Renal cortical epithelial cell (primary cell): ENCODE results near the gene RPL28. TPM values are rescaled to one million over a fixed set of nuclear protein-coding genes. Genes with fewer than 3 reads are reported as not detected.
"Not testable (repeated sequence)": the region's sequence is repeated elsewhere in the genome, so short reads cannot be mapped to it uniquely, and the experiment has no call there.

ENCODE experiments used
- DNase-seq: peaks from one replicate; pipeline ENCODE4 v3.0.0-alpha.2; 2011; ENCODE audit warnings: low read depth
- total RNA-seq: library from RNA; depleted of rRNA; stranded (reverse); fragments of >200 nt; gene quantifications from 2 replicates; pipeline ENCODE4 v1.2.3, GENCODE V29; 2014

The RPL28 gene
- total RNA-seq, 1 donor from 2014 or later = 303 TPM

DNA sequence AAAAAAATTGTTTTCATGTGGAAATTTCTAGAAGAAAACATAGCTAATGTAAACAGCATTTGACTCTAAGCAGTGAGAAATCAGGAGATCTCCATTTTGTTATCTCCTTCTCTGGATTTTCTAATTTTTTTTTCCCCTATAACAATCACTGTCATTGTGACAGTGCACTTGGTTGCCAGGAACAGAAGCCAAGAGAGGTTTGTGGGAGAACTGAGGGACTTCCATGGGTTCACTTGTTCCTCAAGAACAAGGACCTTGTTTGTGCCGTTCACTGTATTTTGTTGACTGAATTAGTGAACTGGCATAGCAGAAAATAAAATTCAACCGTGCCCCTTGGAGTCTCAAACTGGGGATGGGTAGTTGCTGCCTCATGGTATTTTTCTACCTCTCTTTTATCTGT is 40.3 kb downstream of the RPL28 start:
- DNase-seq = no peak

DNA sequence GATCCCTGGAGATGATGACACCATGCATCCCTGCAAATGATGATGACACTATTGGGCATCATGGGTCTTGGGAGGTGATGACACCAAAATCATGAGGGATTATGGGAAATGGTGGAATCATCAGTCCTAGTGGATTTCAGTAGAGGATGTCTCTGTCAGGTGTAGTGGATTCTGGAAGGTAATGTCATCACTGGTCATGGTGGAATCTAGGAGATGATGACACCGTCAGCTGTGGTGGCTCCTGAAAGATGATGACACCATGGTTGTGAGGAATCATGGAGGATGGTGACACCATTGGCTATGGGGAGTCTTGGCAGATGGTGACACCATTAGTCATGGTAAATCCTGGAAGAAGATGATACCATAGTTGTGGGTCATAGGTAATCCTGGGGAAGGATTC is 45.5 kb downstream of the RPL28 start:
- no peak for DNase-seq

DNA sequence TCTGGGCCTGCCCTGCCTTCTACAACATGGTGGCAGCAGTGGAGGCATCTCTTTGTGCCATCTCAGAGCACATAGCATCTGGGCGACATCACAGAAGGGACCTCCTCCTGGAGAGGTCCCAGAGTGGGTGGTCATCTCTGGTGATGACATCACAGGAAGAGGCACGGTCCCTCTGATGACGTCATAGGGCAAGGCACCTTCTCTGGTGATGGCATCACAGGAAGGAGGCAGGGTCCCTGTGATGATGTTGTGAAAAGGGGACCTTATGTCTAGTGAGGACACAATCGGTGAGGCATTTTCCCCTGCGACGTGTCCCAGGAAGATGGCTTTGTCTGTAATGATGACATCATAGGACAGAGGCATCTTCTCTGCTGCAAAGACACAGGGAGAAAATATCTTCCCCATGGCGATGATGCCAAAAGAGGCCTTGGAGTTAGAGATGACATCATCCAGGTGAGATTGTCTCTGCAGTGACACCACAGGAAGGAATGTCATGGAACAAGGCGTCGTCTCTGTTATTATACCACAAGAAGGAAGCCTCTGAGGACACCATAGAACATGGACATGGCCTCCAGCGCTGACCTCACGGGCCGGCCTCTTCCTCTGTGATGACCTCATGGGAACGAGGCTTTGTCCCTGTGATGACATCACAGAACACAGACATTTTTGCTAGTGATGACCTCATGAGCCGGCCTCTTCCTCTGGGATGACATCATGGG is 46.7 kb downstream of the RPL28 start:
- no peak for DNase-seq

DNA sequence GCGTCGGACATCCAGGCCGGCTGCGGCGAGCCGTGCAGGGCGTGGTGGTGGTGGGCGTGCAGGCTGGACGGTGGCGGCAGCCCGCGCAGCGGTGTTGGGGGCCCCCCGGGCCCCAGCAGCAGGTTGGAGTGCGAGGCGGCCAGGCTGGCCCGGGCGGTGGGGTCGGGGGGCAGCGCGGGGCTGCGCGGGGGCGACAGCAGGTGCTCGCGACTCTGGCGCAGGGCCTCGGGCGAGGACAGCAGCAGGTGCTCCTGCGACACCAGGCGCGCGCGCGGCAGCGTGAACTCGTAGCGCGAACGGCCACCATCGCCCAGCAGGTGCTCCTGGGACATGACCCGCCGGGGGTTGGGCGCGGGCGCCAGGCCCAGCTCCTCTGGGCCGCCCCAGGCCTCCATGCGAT is 47.6 kb downstream of the RPL28 start:
- no peak for DNase-seq

DNA sequence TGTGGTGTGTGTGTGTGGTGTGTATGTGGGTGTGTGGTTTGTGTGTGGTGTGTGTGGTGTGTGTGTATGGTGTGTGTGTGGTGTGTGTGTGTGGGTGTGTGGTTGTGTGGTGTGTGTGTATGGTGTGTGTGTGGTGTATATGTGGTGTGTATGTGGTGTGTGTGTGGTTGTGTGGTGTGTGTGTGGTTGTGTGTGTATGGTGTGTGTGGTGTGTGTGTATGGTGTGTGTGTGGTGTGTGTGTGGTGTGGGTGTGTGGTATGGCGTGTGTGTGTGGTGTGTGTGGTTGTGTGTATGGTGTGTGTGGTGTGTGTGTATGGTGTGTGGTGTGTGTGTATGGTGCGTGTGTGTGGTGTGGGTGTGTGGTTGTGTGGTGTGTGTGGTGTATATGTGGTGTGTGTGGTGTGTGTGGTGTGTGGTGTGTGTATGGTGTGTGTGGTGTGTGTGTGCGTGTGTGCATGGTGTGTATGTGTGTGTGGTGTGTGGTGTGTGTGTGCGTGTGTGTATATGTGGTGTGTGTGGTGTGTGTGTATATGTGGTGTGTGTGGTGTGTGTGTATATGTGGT is 48.7 kb downstream of the RPL28 start:
- DNase-seq = no peak

DNA sequence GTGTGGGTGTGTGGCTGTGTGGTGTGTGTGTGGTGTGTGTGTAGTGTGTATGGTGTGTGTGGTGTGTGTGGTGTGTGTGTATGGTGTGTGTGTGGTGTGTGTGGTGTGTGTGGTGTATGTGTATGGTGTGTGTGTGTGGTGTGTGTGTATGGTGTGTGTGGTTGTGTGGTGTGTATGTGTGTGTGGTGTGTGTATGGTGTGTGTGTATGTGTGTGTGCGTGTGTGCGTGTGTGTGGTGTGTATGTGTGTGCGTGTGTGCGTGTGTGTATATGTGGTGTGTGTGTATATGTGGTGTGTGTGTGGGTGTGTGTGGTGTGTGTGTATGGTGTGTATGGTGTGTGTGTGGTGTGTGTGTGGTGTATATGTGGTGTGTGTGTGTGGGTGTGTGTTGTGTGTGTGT is 49.3 kb downstream of the RPL28 start:
- no peak for DNase-seq

DNA sequence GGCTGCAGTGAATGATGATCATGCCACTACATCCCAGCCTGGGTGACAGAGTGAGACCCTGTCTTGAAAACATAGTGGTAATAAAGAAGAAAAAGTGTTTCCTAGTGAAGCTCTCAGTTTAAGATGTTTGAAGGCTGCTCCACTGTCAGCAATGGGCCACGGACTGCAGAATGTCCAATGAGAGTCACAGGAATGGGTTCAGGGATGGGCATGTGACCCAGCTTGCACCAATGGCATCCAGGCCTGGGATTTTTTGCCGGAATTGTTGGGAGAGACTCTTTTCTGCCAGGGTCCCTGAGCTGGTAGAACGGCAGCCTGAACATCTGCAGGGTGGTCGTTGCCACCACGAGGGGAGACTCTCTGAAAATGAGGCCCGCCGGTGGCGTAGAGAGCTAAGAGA is 51.1 kb downstream of the RPL28 start:
- no peak for DNase-seq

DNA sequence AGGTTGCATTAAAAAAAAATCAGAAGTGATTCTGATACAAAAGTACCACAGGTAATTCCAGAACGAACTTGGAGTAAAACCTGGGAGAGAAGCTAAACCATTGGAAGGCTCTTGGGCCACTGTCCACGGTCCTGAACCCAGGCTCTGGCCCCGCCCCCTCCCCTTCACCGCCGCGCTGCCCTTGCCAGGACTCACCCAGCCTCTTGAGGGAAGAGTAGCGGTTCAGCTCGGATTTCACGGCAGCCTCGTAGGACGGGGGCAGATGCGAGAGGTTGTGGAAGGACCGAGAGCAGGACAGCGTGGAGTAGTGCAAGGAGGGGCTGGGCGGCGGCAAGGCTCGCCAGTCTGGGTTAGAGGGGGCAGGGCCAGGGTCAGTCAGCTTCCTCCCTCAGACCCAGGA is 51.7 kb downstream of the RPL28 start:
- DNase-seq = peak; percentile 46

DNA sequence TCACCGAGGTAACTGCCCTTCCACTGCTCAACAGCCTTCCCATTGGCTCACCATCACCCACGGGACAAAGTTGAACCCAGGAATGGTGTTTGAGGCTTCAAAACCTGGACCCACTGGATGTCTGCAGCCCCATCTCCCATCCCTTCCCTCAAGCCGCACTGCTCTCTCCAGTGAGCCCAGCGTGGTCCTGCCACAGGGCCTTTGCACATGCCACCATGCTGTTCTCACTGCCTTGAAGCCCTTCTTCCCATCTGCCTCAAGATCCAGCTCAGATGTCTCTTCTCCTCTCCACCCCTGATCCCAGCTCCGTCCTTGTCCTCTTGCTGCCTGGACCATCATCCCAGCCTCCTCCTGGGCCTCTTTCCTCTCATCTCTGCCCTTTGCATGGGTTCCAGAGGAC is 53.3 kb downstream of the RPL28 start:
- DNase-seq = no peak

DNA sequence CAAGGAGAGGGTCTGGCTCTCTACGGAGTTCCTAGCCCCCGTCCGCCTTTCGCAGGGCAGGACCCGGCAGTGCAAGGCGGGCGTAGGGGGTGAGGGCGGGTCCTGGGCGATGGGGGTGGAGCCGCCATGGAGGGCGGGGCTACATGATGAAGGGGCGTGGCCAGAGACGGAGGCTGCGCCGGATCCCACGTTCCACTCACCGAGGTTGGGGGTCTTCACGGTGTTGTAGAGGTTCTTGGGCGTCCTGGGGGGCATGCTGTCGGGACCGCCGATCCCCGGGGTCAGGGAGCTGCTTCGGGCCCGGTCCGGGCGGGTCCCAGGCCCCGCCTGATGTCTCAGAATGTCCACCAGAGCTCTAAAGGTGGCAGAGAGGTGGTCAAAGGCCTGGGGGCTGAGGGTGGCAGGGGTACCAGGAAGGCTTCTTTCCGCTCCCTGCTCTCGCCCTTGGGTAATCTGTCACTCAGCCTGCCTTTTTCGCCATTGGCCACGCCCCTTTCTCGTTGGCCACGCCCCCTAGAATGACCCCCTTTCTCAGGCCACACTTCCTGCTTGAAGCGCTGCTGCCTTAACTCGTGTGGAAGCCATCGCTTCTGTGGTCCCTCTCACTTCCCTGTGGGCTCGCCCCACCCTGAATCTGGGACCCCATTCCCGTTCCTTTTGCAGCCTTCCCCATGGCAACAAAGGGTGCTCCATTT is 54.8 kb downstream of the RPL28 start:
- no peak for DNase-seq

DNA sequence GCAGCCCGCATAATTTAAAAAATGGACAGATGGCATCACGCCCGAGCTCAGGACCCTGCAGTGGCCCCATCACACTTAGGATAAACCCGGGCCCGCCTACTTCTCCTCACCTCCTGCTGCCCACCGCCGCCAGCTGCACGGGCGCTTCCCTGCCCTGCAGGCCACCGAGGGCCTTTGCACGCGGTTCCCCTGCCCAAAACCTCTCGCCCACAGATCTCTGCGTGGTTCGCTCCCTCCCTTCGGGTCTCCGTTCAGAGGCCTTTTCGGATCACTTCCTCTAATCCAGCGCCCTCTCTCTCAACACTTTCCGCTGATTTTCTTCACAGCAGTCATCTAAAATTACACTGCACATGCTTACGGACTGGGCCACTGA is 55.6 kb downstream of the RPL28 start:
- DNase-seq = no peak

DNA sequence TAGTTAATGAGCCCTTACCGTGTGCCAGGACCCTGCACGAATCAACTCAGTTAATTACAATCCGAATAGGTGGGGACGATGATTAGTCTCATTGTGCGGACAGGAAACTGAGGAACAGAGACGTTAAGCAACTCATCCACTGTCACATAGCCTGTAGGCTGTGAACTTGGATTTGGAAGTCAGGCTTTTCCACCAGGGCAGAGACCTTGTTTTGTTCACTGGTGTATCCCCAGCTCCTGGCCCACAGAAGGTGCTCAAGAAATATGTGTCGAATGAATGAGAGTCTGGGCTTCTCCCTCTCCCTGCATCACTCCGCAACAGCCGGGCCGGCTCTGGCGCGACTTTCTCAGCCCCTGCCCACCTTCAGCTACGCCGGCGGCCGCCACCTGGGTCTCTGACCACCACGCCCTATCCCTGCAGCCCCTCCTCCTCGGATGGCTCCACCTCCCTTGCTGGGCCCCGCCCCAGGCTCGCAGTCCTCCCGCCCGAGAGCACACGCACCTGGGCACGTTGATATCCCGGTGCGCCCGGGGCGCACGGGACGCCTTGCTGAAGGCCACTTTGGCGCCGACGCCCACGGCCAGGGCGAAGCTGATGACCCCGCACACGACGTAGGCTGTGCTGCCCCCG is 56.1 kb downstream of the RPL28 start:
- DNase-seq = no peak

DNA sequence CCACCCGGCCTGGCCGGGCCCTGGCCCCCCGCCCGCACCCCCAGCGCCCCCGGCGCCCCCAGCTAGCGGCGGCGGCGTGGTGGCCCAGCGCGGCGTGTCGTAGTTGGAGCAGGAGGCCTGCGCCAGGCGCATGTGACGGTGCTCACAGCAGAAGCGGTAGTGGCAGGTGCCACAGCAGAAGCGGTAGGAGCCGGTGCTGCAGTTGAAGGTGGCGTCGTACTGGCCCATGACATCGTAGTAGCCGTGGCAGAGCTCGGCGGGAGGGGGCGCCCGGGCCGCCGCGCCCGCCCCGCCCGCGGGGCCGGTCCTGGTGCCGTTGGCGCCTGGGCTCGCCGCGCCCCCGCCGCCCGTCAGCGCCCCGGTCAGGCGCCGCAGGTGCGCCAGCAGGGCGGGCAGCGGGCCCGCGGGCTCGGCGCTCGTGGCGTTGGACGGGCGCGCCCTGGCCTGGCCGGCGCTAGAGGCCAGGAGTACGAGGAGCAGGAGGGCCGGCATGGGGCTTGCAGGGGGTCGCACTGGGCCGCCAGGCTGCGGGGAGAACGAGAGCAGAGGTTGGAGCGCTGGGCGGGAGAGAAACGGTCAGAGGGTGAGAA is 56.7 kb downstream of the RPL28 start:
- no peak for DNase-seq

DNA sequence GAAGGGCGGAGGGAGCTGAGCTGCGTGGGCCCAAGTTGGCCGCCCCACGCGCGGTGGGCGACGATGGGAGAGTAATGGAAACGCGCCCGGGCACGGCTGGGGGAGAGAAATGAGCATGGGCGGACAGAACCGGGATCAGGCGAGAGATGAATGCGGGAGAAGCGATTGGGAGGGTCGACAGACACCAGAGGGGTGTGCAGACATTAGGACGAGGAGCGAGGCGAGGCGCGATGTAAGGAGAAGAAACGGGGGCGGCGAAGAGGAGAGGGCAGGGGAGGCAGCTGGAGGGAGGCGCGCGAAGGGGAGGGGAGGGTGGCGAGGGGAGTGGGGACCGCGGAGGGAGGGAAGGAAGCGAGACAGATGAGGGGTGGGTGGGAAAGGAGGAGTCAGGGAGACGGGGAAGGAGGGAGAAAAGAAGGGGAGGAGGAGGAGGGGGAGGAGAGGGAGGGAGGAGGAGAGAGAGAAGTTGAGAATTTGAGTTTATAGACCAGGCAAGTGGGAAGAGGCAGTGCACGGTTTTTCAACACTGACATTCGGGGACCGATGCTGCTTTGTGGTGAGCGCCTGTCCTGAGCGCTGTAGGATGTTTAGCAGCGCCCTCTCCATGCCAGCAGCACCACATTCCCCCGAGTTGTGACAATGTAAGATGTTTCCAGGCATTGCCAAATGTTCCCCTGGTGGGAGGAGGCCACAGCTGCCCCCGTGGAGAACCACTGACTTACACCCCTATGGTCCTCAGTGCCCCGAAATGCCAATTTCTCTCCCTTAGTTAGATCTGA is 57.5 kb downstream of the RPL28 start, which contains the start of gene SHISA7:
Gene SHISA7 (minus strand): TSS at position 256 of the 779 bp plus-strand sequence. CDS start 437 bp downstream, outside the sequence.
- DNase-seq = no peak

DNA sequence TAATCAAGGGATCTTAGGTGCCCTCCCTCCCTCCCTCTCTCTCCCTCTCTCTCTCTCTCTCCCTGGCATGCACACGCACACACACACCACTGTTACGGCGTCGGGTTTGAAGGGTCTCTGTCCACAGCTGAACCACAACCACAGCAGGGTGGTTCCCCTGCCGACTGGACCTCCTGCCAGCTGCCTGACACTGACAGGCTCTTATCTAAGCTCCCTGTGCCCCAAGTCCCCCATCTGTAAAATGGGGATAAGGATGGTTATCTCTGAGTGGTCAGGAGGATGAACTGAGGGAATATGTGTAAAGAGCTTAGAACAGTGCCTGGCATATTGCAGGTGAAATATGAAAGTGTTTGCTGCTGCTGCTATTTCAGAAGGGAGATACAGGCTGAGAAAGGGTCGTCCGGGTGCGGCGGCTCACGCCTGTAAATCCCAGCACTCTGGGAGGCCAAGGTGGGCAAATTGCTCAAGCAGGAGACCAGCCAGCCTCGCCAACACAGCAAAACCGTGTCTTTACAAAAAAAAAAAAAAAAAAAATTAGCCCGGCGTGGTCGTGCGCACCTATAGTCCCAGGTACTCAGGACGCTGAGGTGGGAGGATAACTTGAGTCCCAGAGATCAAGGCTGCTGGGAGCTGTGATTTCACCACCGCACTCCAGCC is 58.2 kb downstream of the RPL28 start:
- no peak for DNase-seq

DNA sequence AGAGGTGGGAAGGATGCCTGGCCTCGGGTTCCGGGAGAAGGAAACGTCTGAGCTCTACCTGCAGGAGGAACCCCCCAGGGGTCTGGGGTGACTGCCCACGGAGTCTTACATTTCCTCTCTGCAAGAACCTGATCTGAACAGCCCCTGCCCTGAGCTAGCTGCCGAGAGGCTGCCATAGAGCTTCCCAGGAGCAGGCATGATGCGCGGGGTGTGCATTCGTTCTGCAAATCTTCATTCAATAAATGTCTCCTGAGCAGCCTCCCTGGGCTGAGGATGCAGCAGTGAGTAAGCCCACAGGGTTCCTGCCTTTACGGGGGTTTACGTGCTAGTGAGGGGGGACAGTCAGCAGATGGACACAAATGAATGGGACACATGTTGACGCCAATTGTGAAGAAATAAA is 58.9 kb downstream of the RPL28 start:
- no peak for DNase-seq

DNA sequence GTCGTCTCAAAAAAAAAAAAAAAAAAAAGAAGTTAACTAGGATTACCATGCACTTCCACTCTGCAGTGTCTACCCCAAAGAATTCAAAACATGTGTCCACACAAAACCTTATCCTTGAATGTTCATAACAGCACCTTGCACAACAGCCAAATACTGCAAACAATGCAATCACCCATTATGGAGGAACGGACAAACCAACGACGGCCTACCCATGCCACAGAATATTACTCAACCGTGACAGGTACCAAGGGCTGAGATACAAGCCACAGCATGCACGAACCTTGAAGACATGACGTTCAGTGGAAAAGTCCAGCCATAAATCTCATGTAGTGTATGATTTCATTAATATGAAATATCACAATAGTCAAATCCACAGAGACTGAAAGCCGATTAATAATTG is 60.3 kb downstream of the RPL28 start:
- peak; percentile 37 for DNase-seq

DNA sequence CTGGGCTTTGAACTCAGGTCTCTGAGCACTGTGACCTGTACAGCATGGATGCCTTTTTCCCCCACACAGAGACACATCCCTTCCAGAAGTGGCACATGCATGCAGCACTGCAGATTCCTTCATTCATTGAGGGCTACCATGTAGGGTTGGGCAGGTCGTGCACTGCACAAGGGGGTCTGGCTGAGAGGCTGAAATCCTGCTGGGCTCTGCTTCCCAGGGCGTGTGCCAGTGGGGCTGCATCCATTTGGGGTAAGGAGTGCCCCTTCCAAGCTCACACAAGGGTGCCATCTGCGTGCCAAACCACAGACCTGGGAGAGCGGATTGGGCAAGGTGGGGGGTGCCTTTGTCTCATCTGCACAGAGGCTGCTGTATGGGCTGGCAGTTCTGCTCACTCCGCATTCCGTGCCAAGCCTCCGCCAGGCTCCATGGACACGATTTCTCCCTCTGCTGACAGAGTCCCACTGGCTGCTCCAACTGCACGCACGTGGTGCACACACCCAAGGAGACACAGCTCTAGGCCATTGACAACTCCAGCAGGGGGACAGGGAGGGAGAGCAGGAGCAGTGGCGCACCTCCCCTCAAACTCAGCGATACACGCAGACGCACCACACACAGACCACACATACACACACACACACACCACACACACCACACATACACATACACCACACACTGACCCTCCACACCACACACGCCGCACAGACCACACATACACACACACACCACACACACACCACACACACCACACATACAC is 61.9 kb downstream of the RPL28 start:
- no peak for DNase-seq

DNA sequence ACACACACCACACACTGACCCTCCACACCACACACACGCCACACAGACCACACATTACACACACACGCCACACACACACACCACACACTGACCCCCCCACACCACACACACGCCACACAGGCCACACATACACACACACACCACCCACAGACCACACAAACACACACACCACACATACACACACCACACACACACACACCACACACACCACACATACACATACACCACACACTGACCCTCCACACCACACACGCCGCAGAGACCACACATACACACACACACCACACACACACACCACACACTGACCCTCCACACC is 62.4 kb downstream of the RPL28 start:
- DNase-seq = not testable (repeated sequence)

DNA sequence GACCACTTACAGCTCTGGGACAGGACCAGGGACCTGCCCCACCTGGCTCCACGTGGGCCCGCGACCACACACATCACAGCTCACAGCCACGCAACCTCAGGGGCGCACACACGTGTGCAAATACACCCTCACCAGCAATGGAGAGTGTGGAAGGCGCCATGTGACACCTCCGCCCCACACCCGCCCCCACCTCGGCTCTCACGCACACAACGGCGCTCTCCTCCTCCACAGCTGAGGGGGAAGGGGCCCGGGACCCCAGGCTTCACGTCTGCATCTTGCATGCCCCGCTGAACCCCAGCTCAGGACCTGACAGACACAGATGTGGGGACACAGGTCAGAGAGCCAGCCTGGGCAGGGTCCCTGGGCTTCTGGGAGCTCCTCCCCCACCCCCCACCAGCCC is 63.7 kb downstream of the RPL28 start:
- no peak for DNase-seq
